CD14-positive monocyte (primary cell): ENCODE data around the gene BTBD9. TPM values are rescaled to one million over a fixed set of nuclear protein-coding genes. Genes with fewer than 3 reads are reported as not detected.

ENCODE experiments used
- DNase-seq, 3 donors: peaks; one replicate each; pipeline ENCODE4 v3.0.0-alpha.2; 2011 to 2022
- H2AFZ ChIP-seq: 2 replicates; pipeline ENCODE4 v1.6.0; 2012; ENCODE audit warnings: mild to moderate bottlenecking, low read depth, low read length, inconsistent platforms; ENCODE audit not compliant: insufficient read depth, poor library complexity, severe bottlenecking
- H3K27ac ChIP-seq, 2 donors: 1 replicate in 1 of 2; 2 replicates in 1 of 2; pipeline ENCODE4 v1.5.1; 2012 to 2013; ENCODE audit warnings: low read length in 2 of 2, control low read depth in 1 of 2, inconsistent platforms in 1 of 2, low read depth in 1 of 2, mild to moderate bottlenecking in 1 of 2
- H3K27me3 ChIP-seq, 2 donors: one replicate each; pipeline versions ENCODE4 v1.6.0 to v1.6.1; 2011 to 2013; ENCODE audit warnings: low read length in 2 of 2; ENCODE audit not compliant: control insufficient read depth in 2 of 2, insufficient read depth in 2 of 2
- H3K36me3 ChIP-seq, 2 donors: replicated peaks in 1 of 2; 1 replicate in 1 of 2; 2 replicates in 1 of 2; pipeline versions ENCODE4 v1.5.1 to v1.6.1; 2012 to 2013; ENCODE audit warnings: low read length in 2 of 2, control low read depth in 1 of 2, inconsistent platforms in 1 of 2, mild to moderate bottlenecking in 1 of 2; ENCODE audit not compliant: insufficient read depth in 2 of 2, control insufficient read depth in 1 of 2
- H3K4me1 ChIP-seq, 2 donors: 1 replicate in 1 of 2; 2 replicates in 1 of 2; pipeline versions ENCODE4 v1.5.1 to v1.6.1; 2012 to 2013; ENCODE audit warnings: low read length in 2 of 2, control low read depth in 1 of 2, inconsistent platforms in 1 of 2, mild to moderate bottlenecking in 1 of 2, moderate library complexity in 1 of 2; ENCODE audit not compliant: insufficient read depth in 2 of 2, control insufficient read depth in 1 of 2
- H3K4me2 ChIP-seq: replicated peaks from 2 replicates; pipeline ENCODE3; 2012; ENCODE audit warnings: low read length, moderate library complexity, mild to moderate bottlenecking; ENCODE audit not compliant: poor library complexity, severe bottlenecking; ENCODE audit errors: extremely low read depth
- H3K4me3 ChIP-seq, 3 experiments: fragments of 200-600 bp in 1 of 3; sonication (generic) in 1 of 3; replicated peaks in 1 of 3; 1 replicate in 2 of 3; 2 replicates in 1 of 3; pipeline ENCODE4 v1.5.1; 2011 to 2013; ENCODE audit warnings: low read length in 3 of 3, mild to moderate bottlenecking in 3 of 3, control low read depth in 2 of 3, low read depth in 2 of 3, inconsistent platforms in 1 of 3, moderate library complexity in 1 of 3
- H3K79me2 ChIP-seq: 2 replicates; pipeline ENCODE4 v1.6.0; 2012; ENCODE audit warnings: mild to moderate bottlenecking, control low read depth, inconsistent platforms, low read length, moderate library complexity; ENCODE audit not compliant: insufficient read depth
- H3K9ac ChIP-seq: 2 replicates; pipeline ENCODE4 v1.6.0; 2017; ENCODE audit warnings: low read length, mild to moderate bottlenecking; ENCODE audit not compliant: insufficient read depth, poor library complexity, severe bottlenecking
- H3K9me3 ChIP-seq, 2 donors: replicated peaks in 1 of 2; 1 replicate in 1 of 2; 2 replicates in 1 of 2; pipeline versions ENCODE4 v1.5.1 to v1.6.1; 2012 to 2013; ENCODE audit warnings: low read length in 2 of 2, control low read depth in 1 of 2; ENCODE audit not compliant: control insufficient read depth in 1 of 2, insufficient read depth in 1 of 2
- H4K20me1 ChIP-seq: 2 replicates; pipeline ENCODE4 v1.6.0; 2012; ENCODE audit warnings: mild to moderate bottlenecking, low read length, control low read depth, moderate library complexity; ENCODE audit not compliant: insufficient read depth
- H3K27ac Mint-ChIP-seq, 7 donors: one replicate each; pipeline ENCODE4 v1.8.0; 2020; ENCODE audit warnings: mild to moderate bottlenecking in 7 of 7, mixed read lengths in 7 of 7, moderate library complexity in 6 of 7, inconsistent platforms in 2 of 7
- H3K27me3 Mint-ChIP-seq, 3 donors: one replicate each; pipeline ENCODE4 v1.8.0; 2021 to 2022; ENCODE audit warnings: low read depth in 3 of 3, mild to moderate bottlenecking in 3 of 3, mixed read lengths in 3 of 3, moderate library complexity in 3 of 3, inconsistent platforms in 1 of 3
- H3K36me3 Mint-ChIP-seq, 2 donors: one replicate each; pipeline ENCODE4 v1.8.0; 2020; ENCODE audit warnings: mixed read lengths in 2 of 2, inconsistent platforms in 1 of 2, mild to moderate bottlenecking in 1 of 2
- H3K4me1 Mint-ChIP-seq: one replicate; pipeline ENCODE4 v1.8.0; 2020; ENCODE audit warnings: mild to moderate bottlenecking, mixed read lengths
- H3K4me3 Mint-ChIP-seq, 2 donors: one replicate each; pipeline ENCODE4 v1.8.0; 2020; ENCODE audit warnings: mild to moderate bottlenecking in 2 of 2, mixed read lengths in 2 of 2, moderate library complexity in 1 of 2
- H3K9me3 Mint-ChIP-seq, 7 donors: one replicate each; pipeline ENCODE4 v1.8.0; 2020 to 2022; ENCODE audit warnings: mixed read lengths in 7 of 7, mild to moderate bottlenecking in 6 of 7, moderate library complexity in 6 of 7, inconsistent platforms in 2 of 7
- CTCF ChIP-seq: fragments of 200-600 bp; IDR thresholded peaks from one replicate; pipeline ENCODE4 v1.8.0; 2022; ENCODE audit warnings: antibody characterized with exemption, mild to moderate bottlenecking
- WGBS: methylation state at CpG from one replicate; pipeline ENCODE4 v1.1.5; 2013; ENCODE audit warnings: missing lambda C conversion rate; ENCODE audit not compliant: insufficient coverage; 5-methylcytosine and 5-hydroxymethylcytosine counted together
- intact Hi-C, 2 donors: fragments of 100-400 bp; cut with micrococcal nuclease; formaldehyde crosslinking; loops; one replicate each; pipeline versions ENCODE4 v1.15.0 to v1.15.1; 2023
- polyA plus RNA-seq, 3 donors: library from polyadenylated mRNA; depleted of rRNA in 1 of 3; unstranded in 2 of 3; stranded (reverse) in 1 of 3; fragments of 300-500 nt in 2 of 3; fragments of >200 nt in 1 of 3; fragmentation: Illumina TruSeq in 2 of 3; gene quantifications; 1 replicate in 2 of 3; 2 replicates in 1 of 3; pipeline ENCODE4 v1.2.3, GENCODE V29; 2012 to 2021

Gene BTBD9
- polyA plus RNA-seq, 3 donors, result 5.2 to 7.5 (median 6.2) TPM

DNA sequence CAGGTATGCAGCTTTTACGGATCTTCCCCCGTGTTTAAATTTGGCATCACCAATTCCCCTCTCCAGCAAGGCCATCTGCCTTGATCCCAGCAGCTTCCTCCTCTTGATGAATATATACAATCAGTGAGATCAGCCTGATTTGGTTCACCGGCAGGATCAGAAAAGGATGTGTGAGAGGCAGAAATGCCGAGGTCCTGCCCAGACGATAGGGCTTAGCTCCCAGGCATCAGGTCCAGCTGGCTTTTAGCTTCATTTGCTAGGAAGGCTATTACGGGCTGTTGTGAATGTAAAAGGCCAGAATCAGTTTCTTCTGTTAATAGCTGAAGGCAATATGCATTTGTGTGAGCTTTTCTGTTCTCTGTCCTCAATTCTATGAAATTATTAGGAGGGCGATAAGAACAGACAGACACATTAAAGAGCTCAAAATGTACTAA is 372.8 kb downstream of the BTBD9 start:
- H3K4me3 ChIP-seq, result no peak overlapping the region
- no peaks in the 10 kb centered on the region for H4K20me1 ChIP-seq
- Mint-ChIP-seq H3K27ac (no peak overlapping the region), H3K9me3 (no peaks in the 10 kb centered on the region), H3K4me1 (peaks cover 1% of the 10 kb centered on the region), H3K36me3 (peaks cover 0 to 1% of the 10 kb centered on the region in 2 donors), H3K27me3 (no peaks in the 10 kb centered on the region), H3K4me3 (no peak overlapping the region)
- no peaks in the 10 kb centered on the region for H3K4me1 ChIP-seq
- no peak overlapping the region for H3K27ac ChIP-seq
- no peak overlapping the region for H3K4me2 ChIP-seq
- no peak for DNase-seq
- H3K79me2 ChIP-seq, result no peaks in the 10 kb centered on the region
- H3K36me3 ChIP-seq, result no peaks in the 10 kb centered on the region
- no peak for TF ChIP-seq CTCF
- WGBS, result 100% methylated on average over 5 of the region's 7 CpGs
- H2AFZ ChIP-seq, result no peak overlapping the region
- intact Hi-C loops, result no loop called here
- H3K27me3 ChIP-seq, result no peaks in the 10 kb centered on the region
- H3K9ac ChIP-seq, result no peak overlapping the region
- H3K9me3 ChIP-seq, result no peaks in the 10 kb centered on the region

DNA sequence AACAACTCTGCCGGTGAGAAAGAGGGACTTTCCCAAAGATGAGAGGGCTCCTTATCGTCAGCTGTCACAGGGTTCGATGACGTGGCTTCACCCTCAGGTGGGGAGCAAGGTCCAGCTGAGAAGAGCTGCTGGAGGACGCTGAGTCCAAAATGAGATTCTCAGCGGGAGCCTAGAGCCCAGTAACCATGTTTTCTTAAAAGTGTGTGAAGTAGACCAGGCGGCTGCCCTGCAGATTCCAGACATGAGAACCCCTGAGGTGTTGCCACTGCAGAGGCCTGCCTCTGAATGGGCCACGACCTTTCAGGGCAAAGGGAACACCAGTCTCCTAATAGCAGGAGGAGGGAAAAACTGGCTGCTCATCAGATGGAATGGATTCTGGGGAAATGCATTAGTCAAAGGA is 375.1 kb downstream of the BTBD9 start:
- no peak for DNase-seq

More for the DNA sequence above, 375.1 kb downstream of the BTBD9 start:
- Histone ChIP-seq H3K27ac (no peak overlapping the region), H4K20me1 (no peaks in the 10 kb centered on the region), H2AFZ (no peak overlapping the region), H3K79me2 (no peaks in the 10 kb centered on the region), H3K4me1 (no peaks in the 10 kb centered on the region), H3K4me3 (no peak overlapping the region), H3K36me3 (no peaks in the 10 kb centered on the region), H3K27me3 (no peaks in the 10 kb centered on the region), H3K9me3 (no peaks in the 10 kb centered on the region), H3K9ac (no peak overlapping the region), H3K4me2 (no peak overlapping the region)
- Mint-ChIP-seq H3K36me3 (peaks cover 0 to 1% of the 10 kb centered on the region in 2 donors), H3K27me3 (no peaks in the 10 kb centered on the region), H3K4me1 (peaks cover 3% of the 10 kb centered on the region), H3K4me3 (no peak overlapping the region), H3K27ac (no peak overlapping the region), H3K9me3 (no peaks in the 10 kb centered on the region)
- intact Hi-C loops, result no loop called here
- 98% methylated on average over 7 of the region's 8 CpGs for WGBS
- no peak for TF ChIP-seq CTCF
